PC-9 (cell line): ENCODE measurements around the gene PRDX4. TPM values are rescaled to one million over a fixed set of nuclear protein-coding genes. Genes with fewer than 3 reads are reported as not detected.

Source experiments
- BruUV-seq: library from RNA; stranded (reverse); fragments of 400-500 nt; replicated peaks from 2 replicates; lab custom pipeline; 2021; lab: Mats Ljungman, UMichigan
- CTCF ChIA-PET: fragments of 300-600 bp; sonication (Branson Sonifier 250); formaldehyde crosslinking; loops from one replicate; lab custom pipeline; 2022; ENCODE audit warnings: antibody characterized with exemption; lab: Charles Lee
- POLR2A ChIA-PET: fragments of 300-600 bp; sonication (Branson Sonifier 250); formaldehyde crosslinking; loops from one replicate; lab custom pipeline; 2022; ENCODE audit warnings: antibody characterized with exemption; ENCODE audit not compliant: unreplicated experiment; lab: Charles Lee
- DNase-seq, 2 experiments: peaks; one replicate each; pipeline versions ENCODE4 v3.0.0 to v3.0.0-alpha.2; 2015 to 2022; ENCODE audit warnings: mixed read lengths in 1 of 2
- H2AFZ ChIP-seq: fragments of 200-600 bp; sonication (generic); 2 replicates; pipeline ENCODE4 v1.8.1; 2017; ENCODE audit warnings: antibody characterized with exemption
- H3F3A ChIP-seq: fragments of 200-600 bp; sonication (generic); 2 replicates; pipeline ENCODE4 v1.8.1; 2017; ENCODE audit warnings: antibody characterized with exemption, mild to moderate bottlenecking, low read depth; ENCODE audit not compliant: insufficient read depth
- H3K27ac ChIP-seq: fragments of 200-600 bp; sonication (generic); 2 replicates; pipeline ENCODE4 v1.6.1; 2016; ENCODE audit warnings: mixed run types
- H3K27me3 ChIP-seq: fragments of 200-600 bp; sonication (generic); 2 replicates; pipeline ENCODE4 v1.6.1; 2016; ENCODE audit warnings: low read depth, mixed run types; ENCODE audit not compliant: insufficient read depth
- H3K36me3 ChIP-seq: fragments of 200-600 bp; sonication (generic); 2 replicates; pipeline ENCODE4 v1.6.1; 2016; ENCODE audit warnings: low read depth, mixed run types
- H3K4me1 ChIP-seq: fragments of 200-600 bp; sonication (generic); replicated peaks from 2 replicates; pipeline ENCODE4 v1.6.1; 2016; ENCODE audit warnings: mixed run types; ENCODE audit not compliant: insufficient read depth
- H3K4me2 ChIP-seq: fragments of 200-600 bp; sonication (generic); 2 replicates; pipeline ENCODE4 v1.6.1; 2017; ENCODE audit warnings: mixed run types
- H3K4me3 ChIP-seq: fragments of 200-600 bp; sonication (generic); 2 replicates; pipeline ENCODE4 v1.6.1; 2016; ENCODE audit warnings: mixed run types
- H3K79me2 ChIP-seq: fragments of 200-600 bp; sonication (generic); 2 replicates; pipeline ENCODE4 v1.6.1; 2017; ENCODE audit warnings: low read depth, mixed run types
- H3K9me2 ChIP-seq: fragments of 200-600 bp; sonication (generic); 2 replicates; pipeline ENCODE4 v1.8.1; 2017; ENCODE audit warnings: mild to moderate bottlenecking; ENCODE audit not compliant: insufficient read depth
- H3K9me3 ChIP-seq: fragments of 200-600 bp; sonication (generic); 2 replicates; pipeline ENCODE4 v1.8.1; 2016; ENCODE audit warnings: low read depth; ENCODE audit not compliant: insufficient read depth
- H4K20me1 ChIP-seq: fragments of 200-600 bp; sonication (generic); 2 replicates; pipeline ENCODE4 v1.8.1; 2017; ENCODE audit not compliant: insufficient read depth
- EZH2 ChIP-seq: fragments of 200-600 bp; sonication (generic); IDR thresholded peaks from 2 replicates; pipeline ENCODE4 v1.8.0; 2017; ENCODE audit warnings: antibody characterized with exemption, low read depth
- intact Hi-C: fragments of 100-400 bp; cut with micrococcal nuclease; formaldehyde crosslinking; loops from one replicate; pipeline ENCODE4 v1.10.0; 2022; ENCODE audit not compliant: unreplicated experiment
- total RNA-seq: library from RNA; stranded (reverse); gene quantifications from 2 replicates; pipeline ENCODE4 v1.2.3, GENCODE V29; 2021
- TF ChIP-seq, protein P1 (sequence below): fragments of 200-600 bp; sonication (generic); conservative IDR thresholded peaks from 2 replicates; pipeline ENCODE4 v1.6.1; 2017; ENCODE audit warnings: mixed run types, antibody characterized with exemption, mild to moderate bottlenecking, moderate library complexity

Gene PRDX4
- total RNA-seq, 1 experiment from 2014 or later: 60.6 TPM

DNA sequence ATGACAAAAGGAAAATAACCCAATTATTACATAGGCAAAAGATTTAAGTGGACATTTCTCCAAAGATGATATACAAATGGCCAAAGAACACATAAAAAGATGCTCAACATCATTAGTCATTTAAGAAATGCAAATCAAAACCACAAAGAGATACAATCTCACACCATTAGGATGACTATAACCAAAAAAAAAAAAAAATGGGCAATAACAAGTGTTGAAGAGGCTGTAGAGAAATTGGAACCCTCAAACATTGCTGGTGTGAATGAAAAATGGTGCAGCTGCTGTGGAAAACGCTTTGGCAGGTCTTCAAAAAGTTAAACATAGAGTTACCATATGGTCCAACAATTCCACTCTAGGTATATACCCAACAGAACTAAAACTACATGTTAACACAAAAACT lies 5.6 kb upstream of the PRDX4 start:
- Histone ChIP-seq H2AFZ (no peak overlapping the region), H3K79me2 (no peaks in the 10 kb centered on the region), H3K27ac (no peak overlapping the region), H3K4me1 (peaks cover 2% of the 10 kb centered on the region; the same call in 1 of the 2 replicates), H3F3A (peaks cover 2% of the 10 kb centered on the region; the same call in 1 of the 2 replicates), H3K9me3 (no peaks in the 10 kb centered on the region), H3K27me3 (no peaks in the 10 kb centered on the region), H4K20me1 (no peaks in the 10 kb centered on the region), H3K36me3 (no peaks in the 10 kb centered on the region), H3K9me2 (no peaks in the 10 kb centered on the region), H3K4me2 (no peak overlapping the region), H3K4me3 (no peak overlapping the region)
- POLR2A ChIA-PET: no interaction called here
- DNase-seq: no peak
- intact Hi-C loops: no loop called here
- CTCF ChIA-PET: no interaction called here
- BruUV-seq: no TSS peak
- no peak for TF ChIP-seq EZH2
- TF ChIP-seq, protein P1, sequence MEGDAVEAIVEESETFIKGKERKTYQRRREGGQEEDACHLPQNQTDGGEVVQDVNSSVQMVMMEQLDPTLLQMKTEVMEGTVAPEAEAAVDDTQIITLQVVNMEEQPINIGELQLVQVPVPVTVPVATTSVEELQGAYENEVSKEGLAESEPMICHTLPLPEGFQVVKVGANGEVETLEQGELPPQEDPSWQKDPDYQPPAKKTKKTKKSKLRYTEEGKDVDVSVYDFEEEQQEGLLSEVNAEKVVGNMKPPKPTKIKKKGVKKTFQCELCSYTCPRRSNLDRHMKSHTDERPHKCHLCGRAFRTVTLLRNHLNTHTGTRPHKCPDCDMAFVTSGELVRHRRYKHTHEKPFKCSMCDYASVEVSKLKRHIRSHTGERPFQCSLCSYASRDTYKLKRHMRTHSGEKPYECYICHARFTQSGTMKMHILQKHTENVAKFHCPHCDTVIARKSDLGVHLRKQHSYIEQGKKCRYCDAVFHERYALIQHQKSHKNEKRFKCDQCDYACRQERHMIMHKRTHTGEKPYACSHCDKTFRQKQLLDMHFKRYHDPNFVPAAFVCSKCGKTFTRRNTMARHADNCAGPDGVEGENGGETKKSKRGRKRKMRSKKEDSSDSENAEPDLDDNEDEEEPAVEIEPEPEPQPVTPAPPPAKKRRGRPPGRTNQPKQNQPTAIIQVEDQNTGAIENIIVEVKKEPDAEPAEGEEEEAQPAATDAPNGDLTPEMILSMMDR: no peak

DNA sequence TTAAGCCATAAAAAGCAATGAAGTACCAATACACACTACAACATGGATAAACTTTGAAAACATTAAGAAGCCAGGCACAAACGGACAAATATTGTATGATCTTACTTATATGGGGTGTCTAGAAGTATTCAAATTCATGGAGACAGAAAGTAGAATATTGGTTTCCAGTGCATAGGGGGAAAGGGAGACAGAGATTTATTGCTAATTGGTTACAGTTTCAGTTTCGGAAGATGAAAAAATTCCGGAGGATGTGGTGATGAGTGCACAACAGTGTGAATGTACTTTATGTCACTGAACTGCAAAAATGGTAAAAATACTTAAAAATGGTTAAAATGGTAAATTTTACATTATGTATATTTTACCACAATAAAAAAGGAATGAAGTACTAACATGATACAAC lies 5.1 kb upstream of the PRDX4 start:
- ChIA-PET POLR2A (no interaction called here), CTCF (no interaction called here)
- no TSS peak for BruUV-seq
- peaks cover 5% of the 10 kb centered on the region; the same call in 1 of the 2 replicates for H3F3A ChIP-seq
- H3K9me3 ChIP-seq: no peaks in the 10 kb centered on the region
- no peaks in the 10 kb centered on the region for H3K27me3 ChIP-seq
- no peak for DNase-seq
- TF ChIP-seq, protein P1: no peak
- no peak for TF ChIP-seq EZH2
- H3K79me2 ChIP-seq: no peaks in the 10 kb centered on the region
- H3K36me3 ChIP-seq: no peaks in the 10 kb centered on the region
- no peak overlapping the region for H3K4me3 ChIP-seq
- H3K4me2 ChIP-seq: no peak overlapping the region
- H2AFZ ChIP-seq: no peak overlapping the region
- no peak overlapping the region for H3K27ac ChIP-seq
- peaks cover 6% of the 10 kb centered on the region; the same call in 1 of the 2 replicates for H3K4me1 ChIP-seq
- no peaks in the 10 kb centered on the region for H4K20me1 ChIP-seq
- no peaks in the 10 kb centered on the region for H3K9me2 ChIP-seq
- intact Hi-C loops: no loop called here

DNA sequence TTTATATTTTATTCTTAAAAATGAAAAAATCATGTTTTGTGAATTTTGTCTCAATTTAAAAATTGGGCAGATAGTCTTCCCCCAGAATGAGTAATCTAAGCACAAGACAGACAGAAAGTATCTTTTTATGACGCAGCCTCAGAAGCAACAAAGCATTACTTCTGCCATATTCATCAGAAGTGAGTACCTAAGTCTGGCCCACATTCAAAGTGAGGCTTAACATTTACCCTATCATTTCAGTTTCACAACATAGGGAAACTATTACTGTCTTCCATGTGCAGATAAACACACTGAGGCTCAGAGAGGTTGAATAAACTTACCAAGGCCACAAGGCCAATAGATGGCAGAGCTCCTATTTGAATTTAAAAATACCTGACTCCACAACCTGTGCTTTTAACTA lies 4.4 kb upstream of the PRDX4 start:
- DNase-seq: no peak
- H3K79me2 ChIP-seq: peaks cover under 1% of the 10 kb centered on the region; the same call in 1 of the 2 replicates
- TF ChIP-seq EZH2: no peak
- TF ChIP-seq, protein P1: no peak
- peaks cover 8% of the 10 kb centered on the region; the same call in 1 of the 2 replicates for H3F3A ChIP-seq
- H4K20me1 ChIP-seq: no peaks in the 10 kb centered on the region
- ChIA-PET POLR2A (no interaction called here), CTCF (no interaction called here)
- no peak overlapping the region for H2AFZ ChIP-seq
- no peaks in the 10 kb centered on the region for H3K27me3 ChIP-seq
- H3K9me2 ChIP-seq: no peaks in the 10 kb centered on the region
- BruUV-seq: no TSS peak
- intact Hi-C loops: no loop called here
- no peak overlapping the region for H3K27ac ChIP-seq
- H3K4me2 ChIP-seq: no peak overlapping the region
- H3K36me3 ChIP-seq: no peaks in the 10 kb centered on the region
- H3K4me3 ChIP-seq: no peak overlapping the region
- no peaks in the 10 kb centered on the region for H3K9me3 ChIP-seq
- H3K4me1 ChIP-seq: peaks cover 6% of the 10 kb centered on the region; the same call in 1 of the 2 replicates
